Measurements from ENCODE around the gene PHACTR1.

PHACTR1 gene

DNA sequence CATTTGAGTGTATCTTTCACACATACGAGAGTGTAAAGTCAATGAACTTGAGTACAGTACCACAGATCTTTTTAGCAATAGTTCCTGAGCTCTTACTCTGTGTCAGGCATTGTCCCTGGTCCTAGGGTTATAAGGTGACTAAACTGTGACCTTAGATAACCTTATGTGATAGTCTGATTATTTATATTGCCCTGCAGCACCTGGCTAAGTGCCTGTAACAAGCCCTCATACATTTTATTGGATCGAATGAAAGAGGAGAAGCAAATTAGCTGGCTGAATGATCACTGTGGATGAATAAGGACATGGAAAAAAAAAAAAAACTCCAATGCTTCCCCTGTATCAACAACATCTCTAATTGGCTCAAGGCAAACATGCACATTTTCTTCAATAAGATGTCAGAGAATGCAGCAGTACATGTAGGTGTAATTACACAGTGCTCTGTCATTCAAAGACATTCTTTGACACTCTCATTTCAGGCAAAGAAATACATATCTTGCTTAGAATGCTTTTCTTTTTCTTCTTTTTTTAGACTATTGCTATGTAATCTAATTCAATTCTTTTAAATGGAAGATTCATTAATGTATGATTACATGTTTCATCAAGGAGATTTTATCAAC lies 153.4 kb downstream of the PHACTR1 start:
- POLR2A ChIA-PET, result no interaction called here

DNA sequence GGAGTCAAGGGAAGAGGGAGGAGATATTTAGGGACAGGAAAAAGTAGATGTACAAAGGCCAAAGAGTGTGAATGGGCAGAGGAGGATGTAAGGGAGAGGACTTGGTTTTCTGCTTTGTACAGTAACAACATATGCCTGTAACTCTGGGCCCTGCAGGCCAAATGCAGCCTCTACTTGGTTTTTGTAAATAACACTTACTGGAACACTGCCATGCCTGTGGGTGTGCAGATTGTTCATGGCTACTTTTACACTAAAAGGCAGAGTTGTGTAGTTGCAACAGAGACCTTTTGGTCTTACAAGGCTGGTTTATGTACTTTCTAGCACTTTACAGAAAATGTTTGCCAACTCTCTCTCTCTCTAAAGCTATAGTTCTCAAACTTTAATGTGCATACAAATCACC lies 157.1 kb downstream of the PHACTR1 start:
- DNase-seq (ENCODE audit: low read depth, low spot score), result no peak
- POLR2A ChIA-PET, result interaction anchor here (0.6 kb wide), 1 partner anchor 9 kb away, joined by 3 read pairs; no protein-coding TSS in a partner anchor
- H3K4me3 ChIP-seq (ENCODE audit: low read depth, low read length), result no peak overlapping the region
- CTCF ChIA-PET, result no interaction called here
- TF ChIP-seq, protein P1, sequence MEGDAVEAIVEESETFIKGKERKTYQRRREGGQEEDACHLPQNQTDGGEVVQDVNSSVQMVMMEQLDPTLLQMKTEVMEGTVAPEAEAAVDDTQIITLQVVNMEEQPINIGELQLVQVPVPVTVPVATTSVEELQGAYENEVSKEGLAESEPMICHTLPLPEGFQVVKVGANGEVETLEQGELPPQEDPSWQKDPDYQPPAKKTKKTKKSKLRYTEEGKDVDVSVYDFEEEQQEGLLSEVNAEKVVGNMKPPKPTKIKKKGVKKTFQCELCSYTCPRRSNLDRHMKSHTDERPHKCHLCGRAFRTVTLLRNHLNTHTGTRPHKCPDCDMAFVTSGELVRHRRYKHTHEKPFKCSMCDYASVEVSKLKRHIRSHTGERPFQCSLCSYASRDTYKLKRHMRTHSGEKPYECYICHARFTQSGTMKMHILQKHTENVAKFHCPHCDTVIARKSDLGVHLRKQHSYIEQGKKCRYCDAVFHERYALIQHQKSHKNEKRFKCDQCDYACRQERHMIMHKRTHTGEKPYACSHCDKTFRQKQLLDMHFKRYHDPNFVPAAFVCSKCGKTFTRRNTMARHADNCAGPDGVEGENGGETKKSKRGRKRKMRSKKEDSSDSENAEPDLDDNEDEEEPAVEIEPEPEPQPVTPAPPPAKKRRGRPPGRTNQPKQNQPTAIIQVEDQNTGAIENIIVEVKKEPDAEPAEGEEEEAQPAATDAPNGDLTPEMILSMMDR (IDR thresholded peaks at IDR 0.05; ENCODE audit: insufficient read depth, low read length, missing control alignments), result no peak

More for the DNA sequence above, 153.4 kb downstream of the PHACTR1 start:
- CTCF ChIA-PET, result no interaction called here
- no peak overlapping the region for H3K4me3 ChIP-seq (ENCODE audit: low read depth, low read length)
- TF ChIP-seq, protein P1 (IDR thresholded peaks at IDR 0.05; ENCODE audit: insufficient read depth, low read length, missing control alignments), result no peak
- DNase-seq (ENCODE audit: low read depth, low spot score), result no peak

DNA sequence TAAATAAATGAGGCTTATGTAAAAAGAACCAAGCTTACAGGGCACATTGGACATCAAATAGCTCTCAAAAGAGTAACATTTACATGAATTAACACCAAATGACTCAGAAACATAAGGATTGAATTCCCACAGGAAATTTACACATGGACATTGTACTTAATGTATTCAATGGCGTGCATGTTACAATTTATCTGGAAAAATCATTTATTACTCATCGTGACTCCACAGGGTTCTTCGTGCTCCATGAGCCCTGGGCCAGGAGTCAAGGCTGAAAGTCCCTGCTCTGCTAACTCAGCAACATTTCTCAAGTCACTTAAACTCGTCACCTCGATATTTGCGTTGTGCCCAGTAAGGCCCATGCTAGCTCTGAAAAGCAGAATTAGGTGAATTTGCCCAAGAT lies 158.5 kb downstream of the PHACTR1 start:
- TF ChIP-seq, protein P1 (IDR thresholded peaks at IDR 0.05; ENCODE audit: insufficient read depth, low read length, missing control alignments), result no peak
- no peak for DNase-seq (ENCODE audit: low read depth, low spot score)
- ChIA-PET CTCF (no interaction called here), POLR2A (no interaction called here)
- H3K4me3 ChIP-seq (ENCODE audit: low read depth, low read length), result no peak overlapping the region

DNA sequence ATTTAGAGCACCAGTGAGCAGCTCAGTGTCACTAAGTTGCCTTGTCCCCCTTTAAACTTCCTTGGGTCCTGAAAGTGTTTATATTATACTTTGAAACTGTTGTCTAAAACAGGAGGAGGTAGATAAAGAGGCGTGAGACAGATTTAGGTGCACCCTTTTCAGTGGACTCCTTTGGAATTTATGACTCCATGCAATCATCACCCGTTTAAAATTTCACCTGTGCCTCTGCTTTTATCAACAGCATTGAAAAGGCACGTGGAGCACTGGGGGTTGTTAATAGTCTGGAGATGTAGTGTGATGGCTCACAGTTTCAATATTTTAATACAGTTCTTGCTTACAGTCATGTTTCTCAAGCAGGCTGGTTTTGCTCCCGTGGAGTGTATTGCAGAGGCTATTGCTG lies 162.2 kb downstream of the PHACTR1 start:
- ChIA-PET POLR2A (no interaction called here), CTCF (interaction anchor here (4.1 kb wide), 1 partner anchor 15 kb away, joined by 28 read pairs; no protein-coding TSS in a partner anchor)
- TF ChIP-seq, protein P1 (IDR thresholded peaks at IDR 0.05; ENCODE audit: insufficient read depth, low read length, missing control alignments), result no peak
- no peak for DNase-seq (ENCODE audit: low read depth, low spot score)
- no peak overlapping the region for H3K4me3 ChIP-seq (ENCODE audit: low read depth, low read length)

DNA sequence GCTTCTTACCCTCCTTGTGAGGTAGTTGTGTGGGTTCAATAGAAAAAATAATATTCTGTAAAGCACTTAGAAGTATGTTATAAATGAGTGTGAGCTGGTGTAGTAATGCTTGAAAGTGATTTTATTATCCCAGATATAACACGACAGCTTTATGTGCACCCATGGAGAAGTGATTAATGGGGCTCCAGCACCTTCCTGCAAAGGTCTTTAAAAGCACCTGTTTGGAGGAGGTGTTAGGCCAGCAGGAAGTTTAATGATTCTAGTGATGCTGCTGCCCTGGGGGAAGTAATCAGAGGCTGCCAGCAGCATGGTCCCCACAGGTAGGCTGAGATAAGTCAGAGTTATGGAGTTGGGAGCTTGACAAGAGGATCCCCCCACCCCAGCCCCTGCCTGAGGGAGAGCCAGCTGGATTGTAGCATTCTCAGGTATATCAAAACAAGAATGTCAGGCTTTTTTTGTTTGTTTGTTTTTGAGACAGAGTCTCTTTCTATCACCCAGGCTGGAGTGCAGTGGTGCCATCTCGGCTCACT lies 166.3 kb downstream of the PHACTR1 start:
- no peak for DNase-seq (ENCODE audit: low read depth, low spot score)
- TF ChIP-seq, protein P1 (IDR thresholded peaks at IDR 0.05; ENCODE audit: insufficient read depth, low read length, missing control alignments), result no peak
- H3K4me3 ChIP-seq (ENCODE audit: low read depth, low read length), result no peak overlapping the region
- ChIA-PET POLR2A (no interaction called here), CTCF (interaction anchor here (1.5 kb wide), 1 partner anchor 245 kb away, joined by 3 read pairs; no protein-coding TSS in a partner anchor)

DNA sequence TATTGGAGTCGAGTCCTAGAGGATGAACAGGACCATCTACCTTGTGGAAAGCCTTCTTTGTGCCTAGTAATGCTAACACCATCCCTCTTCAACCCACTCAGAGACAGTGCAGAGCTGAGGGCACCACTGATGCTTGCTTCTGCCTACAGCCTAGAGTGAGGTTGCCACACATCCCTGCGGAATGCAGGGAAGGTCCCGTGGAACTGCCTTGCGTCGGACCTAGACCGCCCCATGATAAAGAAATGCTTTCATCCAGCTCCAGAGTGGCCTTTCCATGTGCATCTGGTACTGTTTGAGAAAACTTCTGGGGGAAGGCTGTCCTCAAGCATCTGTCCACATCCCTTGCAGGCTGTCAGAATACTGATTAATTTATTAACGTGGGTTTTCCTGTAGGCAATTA lies 168.4 kb downstream of the PHACTR1 start:
- TF ChIP-seq, protein P1 (IDR thresholded peaks at IDR 0.05; ENCODE audit: insufficient read depth, low read length, missing control alignments), result no peak
- POLR2A ChIA-PET, result no interaction called here
- CTCF ChIA-PET, result no interaction called here
- H3K4me3 ChIP-seq (ENCODE audit: low read depth, low read length), result no peak overlapping the region
- no peak for DNase-seq (ENCODE audit: low read depth, low spot score)
